Measurements from ENCODE around the gene NKX1-2.
"Not testable (repeated sequence)": the region's sequence is repeated elsewhere in the genome, so short reads cannot be mapped to it uniquely, and the experiment has no call there.

NKX1-2 gene

DNA sequence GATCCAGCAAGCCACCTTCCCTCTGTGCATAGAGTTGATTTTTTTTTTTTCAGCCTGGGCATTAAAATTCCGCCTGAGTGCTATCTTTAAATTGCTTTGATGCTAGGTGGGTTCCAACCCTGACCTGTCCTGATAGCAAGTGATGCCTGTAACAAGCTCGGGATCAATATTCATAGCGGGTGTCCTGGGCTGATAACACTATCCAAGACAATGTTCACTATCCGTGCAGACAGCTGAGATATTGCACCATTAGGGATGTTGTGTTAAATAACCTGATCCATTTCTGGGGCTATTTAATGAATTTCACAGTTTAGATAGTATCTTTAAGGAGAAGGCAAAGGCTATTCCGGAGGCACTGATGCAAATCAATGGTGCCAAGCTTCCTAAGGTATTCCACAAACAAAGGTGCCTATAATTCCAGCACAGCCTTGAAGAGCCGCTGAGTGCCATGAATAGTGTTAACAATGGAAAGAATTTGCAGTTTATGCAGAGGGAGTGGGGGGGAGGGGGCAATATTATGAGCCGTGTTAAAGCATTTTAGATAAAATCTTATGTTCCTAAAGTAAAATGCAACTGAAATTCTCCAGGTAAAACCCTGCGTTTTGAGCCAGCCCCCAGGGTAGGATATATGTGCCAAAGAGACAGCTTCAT is 4.2 kb upstream of the NKX1-2 start:
- DNase-seq (ENCODE audit: insufficient read length, low spot score) (no peak), FAIRE-seq (no peak)

DNA sequence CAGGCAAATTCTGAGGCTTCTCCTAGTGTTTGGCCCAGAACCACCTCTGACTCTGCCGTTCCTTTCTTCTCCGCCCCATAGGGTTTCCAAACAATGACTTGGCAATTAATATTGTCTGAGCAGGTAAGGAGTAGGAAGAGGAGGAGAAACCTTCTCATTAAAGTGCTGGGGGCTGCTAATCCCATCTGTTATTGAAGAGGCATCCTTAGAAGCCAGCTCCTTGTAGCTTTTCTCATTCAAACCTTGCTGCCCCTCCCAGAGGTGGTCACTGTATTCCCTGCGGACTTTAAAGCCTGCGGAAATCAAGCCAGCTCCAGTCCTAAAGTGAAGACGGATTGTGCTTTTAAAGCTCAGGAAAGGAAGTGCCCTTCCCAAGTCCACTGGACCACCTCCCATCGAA is 1.4 kb upstream of the NKX1-2 start:
- DNase-seq (ENCODE audit: insufficient read length, low spot score) (no peak), FAIRE-seq (no peak)

DNA sequence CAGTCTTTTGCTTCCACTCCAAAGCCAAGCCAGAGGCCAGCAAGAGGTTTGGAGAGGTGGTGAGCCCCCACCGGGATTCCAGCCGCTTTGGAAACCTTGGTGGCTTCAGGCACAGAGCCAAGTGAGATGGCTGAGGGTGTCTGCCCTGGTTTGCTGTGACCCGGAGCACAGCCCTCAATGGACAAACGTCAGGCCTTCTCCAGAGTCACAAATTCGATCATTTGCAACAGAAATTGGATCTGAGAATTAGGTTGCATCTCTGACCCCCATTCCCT is 885 bp upstream of the NKX1-2 start:
- FAIRE-seq = no peak
- no peak for DNase-seq (ENCODE audit: insufficient read length, low spot score)

DNA sequence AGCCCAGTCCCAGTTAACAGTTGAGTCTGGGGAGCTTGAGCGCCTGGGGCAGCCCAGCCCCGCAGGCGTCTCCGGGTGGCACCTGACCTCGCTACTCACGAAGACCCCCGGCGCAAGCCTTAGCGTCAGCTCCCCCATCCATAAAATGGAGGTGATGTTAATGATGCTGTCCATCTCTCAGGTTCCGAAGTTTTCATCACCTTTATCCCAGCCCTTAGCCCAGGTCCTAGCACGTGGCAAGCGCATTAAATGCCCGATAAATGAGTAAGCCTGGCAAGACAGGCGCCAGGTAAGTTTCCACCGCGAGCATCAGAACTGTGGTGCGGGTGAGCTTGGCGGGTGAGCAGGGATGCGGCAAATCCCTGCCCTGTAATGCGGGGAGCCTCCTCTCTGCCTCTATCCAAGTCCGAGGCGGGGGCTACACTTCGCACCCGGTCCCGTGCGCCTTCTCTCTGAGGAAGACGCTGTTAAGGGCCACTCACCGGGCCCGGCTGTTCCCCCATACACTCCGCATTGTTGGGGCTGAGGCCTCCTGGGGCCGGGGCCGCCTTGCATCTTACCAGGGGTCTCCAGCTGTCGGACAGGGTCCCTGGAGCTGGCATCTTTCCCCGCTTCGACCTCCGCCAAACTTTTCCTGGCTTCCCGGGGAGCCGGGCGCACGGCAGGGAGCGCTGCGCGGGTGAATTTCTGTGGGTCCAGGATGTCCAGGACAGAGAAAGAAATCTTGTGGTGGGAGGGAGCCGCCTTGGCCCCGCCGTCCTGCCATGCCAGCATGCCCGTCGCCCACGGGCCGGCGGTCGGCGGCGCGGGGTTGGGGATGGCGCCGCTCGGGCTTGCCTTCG is 444 bp downstream of the NKX1-2 start:
- DNase-seq (ENCODE audit: insufficient read length, low spot score) = no peak
- FAIRE-seq = no peak

DNA sequence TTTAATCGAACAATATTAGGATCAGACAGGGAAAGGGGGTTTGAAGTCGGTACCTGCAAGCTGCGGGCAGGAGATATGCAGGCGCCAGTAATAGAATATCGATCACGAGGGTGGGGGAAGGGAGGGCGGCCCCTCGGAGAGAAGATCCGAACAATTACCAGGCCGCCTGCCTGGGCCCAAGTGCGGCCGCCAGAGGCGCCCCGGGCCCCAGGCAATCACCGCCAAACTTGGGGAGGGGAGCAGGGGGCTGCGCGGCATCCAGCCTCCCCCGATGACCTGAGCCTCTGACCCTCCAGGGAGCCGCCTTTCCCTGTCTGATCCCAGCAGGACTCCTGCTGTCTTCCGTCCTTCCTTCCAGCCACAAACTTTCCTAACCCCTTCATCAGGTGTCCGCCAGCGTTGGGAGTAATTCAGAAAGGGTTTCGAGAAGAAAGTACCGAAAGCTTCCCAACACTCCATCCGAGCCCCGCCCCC is 1.1 kb downstream of the NKX1-2 start:
- FAIRE-seq = no peak
- no peak for DNase-seq (ENCODE audit: insufficient read length, low spot score)

DNA sequence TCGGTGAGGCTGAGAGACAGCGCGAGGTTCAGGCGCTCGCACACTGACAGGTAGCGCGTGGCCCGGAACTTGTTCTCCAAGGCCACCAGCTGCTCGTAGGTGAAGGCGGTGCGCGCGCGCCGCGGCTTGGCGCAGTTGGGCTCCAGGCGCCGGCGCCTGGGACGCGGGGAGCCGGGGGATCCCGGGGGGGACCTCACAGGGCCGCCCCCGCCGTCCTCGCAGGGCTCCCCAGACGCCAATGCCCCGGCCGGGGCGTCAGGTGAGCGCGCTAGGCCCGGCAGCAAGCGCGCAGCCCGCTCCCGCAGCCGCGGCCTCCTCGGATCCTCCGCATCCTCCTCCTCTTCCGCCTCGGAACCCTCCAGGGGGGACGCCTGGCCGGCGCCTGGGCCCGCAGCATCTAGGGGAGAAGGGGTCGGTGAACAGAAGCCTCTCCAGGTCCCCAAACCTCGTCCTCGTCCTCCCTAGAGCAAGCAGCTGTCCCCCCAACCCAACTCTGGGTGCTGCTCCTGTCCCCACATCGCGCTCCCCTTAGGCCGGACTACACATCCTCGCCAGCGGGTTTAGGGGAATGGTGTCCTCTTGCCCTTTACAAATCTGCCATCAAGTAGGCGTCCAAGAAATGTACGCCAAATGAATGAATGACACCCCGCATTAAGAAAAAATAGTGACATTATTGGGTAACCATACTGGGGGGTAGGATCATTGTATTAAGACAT is 1.9 kb downstream of the NKX1-2 start:
- DNase-seq (ENCODE audit: insufficient read length, low spot score) (no peak), FAIRE-seq (no peak)

DNA sequence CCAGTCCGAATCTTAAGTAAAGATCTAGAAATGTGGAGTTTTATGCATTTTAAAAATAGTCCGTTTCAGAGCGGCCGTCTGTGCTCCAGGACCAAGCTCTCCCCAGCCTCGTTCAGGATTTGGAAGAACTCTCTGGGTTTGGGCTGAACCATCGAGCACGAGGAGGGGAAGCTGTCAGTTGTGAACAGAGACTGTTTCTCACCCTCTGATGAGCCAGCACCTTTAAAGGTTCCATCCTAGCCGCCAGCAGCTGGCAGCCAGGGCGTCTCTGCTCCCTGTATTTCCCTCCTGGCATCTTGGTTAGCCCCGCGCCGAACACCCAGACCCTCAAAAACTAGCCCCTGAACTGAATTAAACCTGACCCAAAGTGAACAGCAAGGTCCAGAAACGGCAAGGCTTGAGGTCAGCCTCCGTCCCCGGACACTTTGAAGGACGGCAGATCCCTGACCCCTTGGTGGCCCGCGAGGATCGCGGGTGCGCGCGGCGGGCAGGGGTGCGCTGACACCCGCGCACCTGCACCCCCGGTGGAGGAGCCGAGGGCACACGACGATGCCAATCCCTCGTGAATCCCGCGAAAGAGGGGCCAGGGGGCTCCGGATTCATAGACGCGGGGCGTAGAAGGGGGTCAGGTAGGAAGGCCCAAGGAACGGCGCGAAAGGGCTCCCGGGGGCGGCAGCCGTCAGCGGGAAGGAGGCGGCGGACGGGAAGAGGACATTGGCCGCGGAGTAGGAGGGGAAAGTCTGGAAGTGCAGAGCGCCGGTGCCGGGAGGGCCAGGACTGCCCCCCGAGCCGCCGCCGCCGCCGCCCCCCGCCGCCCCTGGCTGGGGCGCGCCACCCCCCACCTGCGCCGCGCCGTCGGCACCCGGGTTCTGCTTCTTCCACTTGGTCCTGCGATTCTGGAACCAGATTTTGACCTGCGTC is 2.7 kb downstream of the NKX1-2 start:
- FAIRE-seq (no peak), DNase-seq (ENCODE audit: insufficient read length, low spot score) (no peak)

DNA sequence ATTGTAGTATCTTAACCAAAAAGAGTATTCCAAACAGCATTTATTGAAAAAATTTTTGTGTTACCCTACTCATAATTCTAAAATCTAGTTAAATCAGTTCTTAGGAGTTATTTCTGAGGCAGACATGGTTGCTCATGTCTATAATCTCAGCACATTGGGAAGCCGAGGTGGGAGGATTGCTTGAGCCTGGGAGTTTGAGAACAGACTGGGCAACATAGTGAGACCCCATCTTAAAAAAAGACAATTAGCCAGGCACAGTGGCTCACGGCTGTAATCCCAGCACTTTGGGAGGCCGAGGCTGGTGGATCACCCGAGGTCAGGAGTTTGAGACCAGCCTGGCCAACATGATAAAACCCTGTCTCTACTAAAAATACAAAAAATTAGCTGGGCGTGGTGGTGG is 8.1 kb downstream of the NKX1-2 start:
- FAIRE-seq; DNase-seq (ENCODE audit: insufficient read length, low spot score): not testable (repeated sequence)

DNA sequence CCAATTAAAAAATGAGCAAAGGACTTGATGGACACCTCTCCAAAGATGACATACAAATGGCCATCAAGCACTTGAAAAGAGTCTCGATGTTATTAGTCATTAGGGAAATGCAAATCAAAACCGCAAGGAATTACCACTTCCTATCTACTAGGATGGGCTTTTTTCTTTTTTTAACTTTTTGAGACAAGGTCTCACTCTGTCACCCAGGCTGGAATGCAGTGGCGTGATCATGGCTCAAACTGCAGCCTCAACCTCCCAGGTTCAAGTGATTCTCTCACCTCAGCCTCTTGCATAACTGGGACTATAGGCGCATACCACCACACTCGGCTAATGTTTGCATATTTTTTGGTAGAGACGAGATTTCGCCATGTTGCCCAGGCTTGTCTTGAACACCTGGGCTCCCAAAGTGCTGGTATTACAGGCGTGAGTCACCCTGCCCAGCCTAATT is 13.6 kb downstream of the NKX1-2 start:
- no peak for DNase-seq (ENCODE audit: insufficient read length, low spot score)
- peak; percentile 67 for FAIRE-seq

DNA sequence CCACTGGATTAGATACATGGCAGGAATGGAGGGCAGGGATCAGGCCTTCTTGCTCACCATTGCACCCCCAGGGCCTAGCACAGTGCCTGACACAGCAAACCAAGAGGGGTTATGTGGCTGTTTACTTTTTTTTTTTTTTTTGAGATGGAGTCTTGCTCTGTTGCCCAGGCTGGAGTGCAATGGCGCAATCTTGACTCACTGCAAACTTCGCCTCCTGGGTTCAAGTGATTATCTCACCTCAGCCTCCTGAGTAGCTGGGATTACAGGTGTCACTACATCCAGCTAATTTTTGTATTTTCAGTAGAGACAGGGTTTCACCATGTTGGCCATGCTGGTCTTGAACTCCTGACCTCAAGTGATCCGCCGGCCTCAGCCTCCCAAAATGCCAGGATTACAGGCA is 14.2 kb downstream of the NKX1-2 start:
- not testable (repeated sequence) for FAIRE-seq; DNase-seq (ENCODE audit: insufficient read length, low spot score)

DNA sequence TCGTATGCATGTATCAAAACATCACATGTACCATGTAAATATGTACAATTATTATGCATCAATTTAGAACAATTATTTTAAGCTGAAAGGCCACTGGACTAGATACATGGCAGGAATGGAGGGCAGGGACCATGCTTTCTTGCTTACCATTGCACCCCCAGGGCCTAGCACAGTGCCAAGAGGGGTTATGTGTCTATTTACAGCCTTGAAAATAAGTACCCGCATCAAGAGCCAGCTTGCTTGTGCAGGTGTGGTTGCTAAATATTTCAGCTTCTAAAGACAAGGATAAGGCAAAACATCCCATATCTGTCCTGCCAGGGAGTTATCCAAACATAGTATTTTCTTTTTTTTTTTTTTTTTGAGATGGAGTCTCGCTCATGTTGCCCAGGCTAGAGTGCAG is 16.4 kb downstream of the NKX1-2 start:
- no peak for FAIRE-seq
- DNase-seq (ENCODE audit: insufficient read length, low spot score) = no peak

DNA sequence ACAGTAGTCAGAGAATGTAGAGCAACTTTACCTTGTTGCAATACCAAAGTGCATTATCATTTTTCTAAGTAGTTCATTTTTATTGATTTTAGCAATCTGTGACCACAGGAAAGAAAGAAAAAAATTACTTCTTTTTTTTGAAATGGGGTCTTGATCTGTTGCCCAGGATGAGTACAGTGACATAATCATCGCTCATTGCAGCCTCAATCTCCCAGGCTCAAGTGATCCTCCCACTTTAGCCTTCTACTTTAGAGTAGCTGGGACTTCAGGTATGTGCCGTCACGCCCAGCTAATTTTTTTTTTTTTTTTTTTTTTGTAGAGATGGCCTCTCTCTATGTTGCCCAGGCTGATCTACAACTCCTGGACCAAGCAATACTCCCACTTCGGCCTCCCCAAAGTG is 19.8 kb downstream of the NKX1-2 start:
- FAIRE-seq = no peak
- DNase-seq (ENCODE audit: insufficient read length, low spot score) = no peak

DNA sequence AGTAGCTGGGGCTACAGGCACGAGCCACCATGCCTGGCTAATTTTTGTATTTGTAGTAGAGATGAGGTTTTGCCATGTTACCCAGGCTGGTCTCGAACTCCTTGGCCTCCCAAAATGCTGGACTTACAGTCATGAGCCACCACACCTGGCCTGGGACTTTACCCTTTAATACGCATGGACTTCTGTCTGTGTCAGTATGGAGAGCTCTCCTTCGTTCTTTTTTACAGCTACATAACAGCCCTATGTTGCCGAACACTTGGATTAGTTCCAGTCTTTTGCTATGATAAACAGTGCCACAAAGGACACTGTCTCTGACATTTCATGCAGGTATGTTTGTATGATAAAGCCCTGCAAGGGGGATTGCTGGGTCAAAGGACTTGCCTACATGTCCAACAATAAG is 20.3 kb downstream of the NKX1-2 start:
- FAIRE-seq = no peak
- DNase-seq (ENCODE audit: insufficient read length, low spot score) = no peak

DNA sequence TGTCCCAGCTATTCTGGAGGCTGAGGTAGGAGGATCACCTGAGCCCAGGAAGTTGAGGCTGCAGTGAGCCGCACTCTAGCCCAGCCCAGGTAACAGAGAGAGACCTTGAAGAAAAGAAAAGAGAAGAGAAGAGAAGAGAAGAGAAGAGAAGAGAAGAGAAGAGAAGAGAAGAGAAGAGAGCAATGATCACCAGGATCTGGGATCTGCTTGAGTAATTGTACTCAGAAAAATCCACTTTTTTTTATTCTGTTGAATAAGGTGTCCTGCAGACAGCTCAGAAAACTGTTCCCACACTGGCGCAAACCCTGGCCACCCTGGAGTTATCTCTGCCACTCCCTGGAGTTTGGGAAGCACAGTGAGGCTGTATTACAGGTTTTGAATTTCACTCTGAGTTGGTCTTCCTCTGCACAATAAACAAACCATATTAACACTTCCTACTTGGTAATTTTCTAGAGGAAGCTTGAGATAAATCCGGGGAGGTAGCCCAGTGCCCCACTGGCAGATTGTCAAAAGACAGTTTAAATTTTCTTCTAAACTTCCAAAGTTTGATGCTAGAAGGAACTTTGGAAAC is 21.5 kb downstream of the NKX1-2 start:
- DNase-seq (ENCODE audit: insufficient read length, low spot score) (no peak), FAIRE-seq (no peak)

DNA sequence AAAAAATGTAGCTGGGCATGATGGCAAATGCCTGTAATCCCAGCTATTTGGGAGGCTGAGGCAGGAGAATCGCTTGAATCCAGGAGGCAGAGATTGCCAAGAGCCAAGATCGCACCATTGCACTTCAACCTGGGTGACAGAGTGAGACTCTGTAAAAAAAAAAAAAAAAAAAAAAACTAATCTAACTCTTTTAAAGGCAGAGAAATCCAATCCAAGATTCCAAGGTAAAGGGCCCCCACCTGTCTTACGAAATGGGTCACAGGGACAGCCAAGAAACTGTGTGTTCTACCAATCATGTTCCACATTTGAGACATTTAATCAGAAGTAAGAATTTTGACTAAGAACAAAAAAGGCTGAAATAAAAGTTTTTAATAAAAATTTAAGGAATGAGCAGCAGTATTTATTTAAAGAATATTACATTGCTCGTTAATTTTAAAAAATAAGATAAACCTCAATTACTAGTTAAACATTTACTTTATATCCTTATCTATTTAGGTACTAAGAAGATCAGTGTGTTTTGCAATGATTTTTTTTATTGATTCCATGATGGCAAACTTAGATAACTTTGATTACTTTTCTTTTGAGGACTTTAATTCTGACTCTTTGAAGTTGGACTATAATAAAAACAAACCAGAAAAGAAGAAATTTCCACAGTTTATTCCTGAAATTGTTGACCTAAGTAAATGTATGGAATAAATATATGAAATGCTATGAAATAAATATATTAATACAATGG is 24.4 kb downstream of the NKX1-2 start:
- FAIRE-seq (no peak), DNase-seq (ENCODE audit: insufficient read length, low spot score) (no peak)

DNA sequence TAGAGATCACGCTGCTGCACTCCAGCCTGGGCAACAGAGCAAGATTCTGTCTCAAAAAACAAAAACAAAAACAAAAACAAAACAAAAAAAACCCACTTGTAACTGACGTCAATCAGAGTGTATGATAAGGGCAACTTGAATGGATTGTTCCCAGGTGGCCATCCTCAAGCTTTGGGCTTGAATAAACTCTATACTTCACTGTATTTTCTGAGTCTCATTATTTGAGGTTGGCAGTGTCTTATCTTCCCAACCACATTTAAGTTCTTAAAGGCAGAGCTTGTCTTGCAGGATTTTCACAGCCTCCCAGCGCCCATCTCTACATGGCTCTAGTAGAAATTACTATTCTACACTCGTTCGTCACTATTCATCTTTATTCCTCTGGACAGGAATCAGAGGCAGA is 26.0 kb downstream of the NKX1-2 start:
- DNase-seq (ENCODE audit: insufficient read length, low spot score) (no peak), FAIRE-seq (no peak)

DNA sequence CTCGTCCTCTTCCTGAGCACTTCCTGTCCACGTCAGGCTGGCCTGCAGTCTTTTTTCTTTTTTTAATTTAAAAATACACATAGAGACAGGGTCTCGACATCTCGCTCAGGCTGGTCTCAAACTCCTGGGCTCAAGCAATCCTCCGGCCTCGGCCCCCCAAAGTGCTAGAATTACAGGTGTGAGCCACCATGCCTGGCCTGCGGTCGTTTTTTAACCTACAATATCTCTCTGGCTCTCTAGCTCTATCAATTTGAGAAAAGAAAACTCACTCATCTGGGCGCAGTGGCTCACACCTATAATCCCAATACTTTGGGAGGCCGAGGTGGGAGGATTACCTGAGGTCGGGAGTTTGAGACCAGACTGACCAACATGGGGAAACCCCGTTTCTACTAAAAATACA is 27.1 kb downstream of the NKX1-2 start:
- FAIRE-seq = no peak

DNA sequence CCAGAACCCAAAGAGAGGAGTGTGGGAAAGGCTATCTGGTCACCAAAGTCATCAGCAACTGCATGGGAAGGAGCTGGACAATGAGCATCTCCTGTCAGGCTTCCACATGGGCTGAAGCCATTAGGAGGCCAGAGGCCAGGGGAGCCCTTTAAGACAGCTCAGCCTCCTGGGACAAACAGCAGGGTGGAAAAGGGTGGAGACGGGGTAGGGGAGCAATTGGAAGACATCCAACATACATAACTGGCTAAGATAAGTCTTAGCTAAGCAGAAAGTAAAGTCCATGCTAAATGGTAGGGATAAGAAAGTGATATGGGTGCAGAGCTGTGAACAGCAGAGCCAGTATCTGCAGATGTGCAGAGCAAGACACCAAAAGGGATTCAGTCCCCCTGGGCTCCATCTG is 29.6 kb downstream of the NKX1-2 start:
- no peak for FAIRE-seq
- no peak for DNase-seq (ENCODE audit: insufficient read length, low spot score)

More for the DNA sequence above, 27.1 kb downstream of the NKX1-2 start:
- DNase-seq (ENCODE audit: insufficient read length, low spot score) = no peak

DNA sequence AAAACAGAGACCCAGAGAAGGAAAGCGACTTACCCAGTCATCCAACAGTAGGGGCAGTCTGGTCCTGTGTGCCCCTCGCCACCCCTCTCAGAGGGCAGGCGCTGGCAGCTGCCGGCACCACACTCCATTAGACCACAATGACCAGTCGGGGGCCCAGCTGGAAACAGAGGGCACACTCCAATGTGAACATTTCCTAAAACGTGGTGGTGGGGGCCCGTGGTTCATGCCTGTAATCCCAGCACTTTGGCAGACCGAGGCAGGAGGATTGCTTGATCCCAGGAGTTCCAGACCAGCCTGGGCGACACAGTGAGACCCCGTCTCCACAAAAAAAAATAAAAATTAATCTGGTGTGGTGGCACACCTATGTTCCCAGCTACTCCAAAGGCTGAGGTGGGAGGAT is 30.2 kb downstream of the NKX1-2 start:
- DNase-seq (ENCODE audit: insufficient read length, low spot score) (no peak), FAIRE-seq (no peak)
